ENCODE data around the gene ATR.

DNA sequence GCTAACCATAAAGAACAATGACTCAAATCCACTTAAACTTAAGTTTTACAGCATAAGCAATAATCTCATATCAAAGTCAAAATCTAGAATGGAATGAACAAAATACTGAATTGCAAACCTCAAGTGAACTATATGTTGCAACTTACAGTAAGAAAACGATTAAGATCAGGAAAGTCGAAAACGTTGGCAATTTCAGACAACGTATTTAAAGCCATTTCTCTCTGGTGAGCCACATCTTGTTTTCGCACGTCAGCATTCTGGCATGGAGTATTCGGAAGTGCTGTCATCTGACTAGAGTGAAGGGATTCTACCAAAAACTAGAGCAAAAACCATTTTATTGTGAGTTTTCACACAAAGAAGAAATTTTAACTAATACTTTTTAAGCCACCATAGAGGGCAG, 28.5 kb downstream of the ATR start:
- TF ChIP-seq HNRNPH1 (optimal IDR thresholded peaks at IDR 0.05; ENCODE audit: low read depth, low read length) (no peak), FOSL1 (tag; conservative IDR thresholded peaks at IDR 0.05) (no peak), SMAD4 (CRISPR knock-in tag; conservative IDR thresholded peaks at IDR 0.05) (no peak), BHLHE40 (IDR thresholded peaks at IDR 0.05; ENCODE audit: low read length) (no peak), SIN3B (IDR thresholded peaks at IDR 0.05; ENCODE audit: low read depth) (no peak), POLR2AphosphoS5 (IDR thresholded peaks at IDR 0.05; ENCODE audit: control insufficient read depth, insufficient read depth, low read depth, low read length) (no peak), HMG20A (CRISPR knock-in tag; conservative IDR thresholded peaks at IDR 0.05) (no peak), ZNF609 (CRISPR knock-in tag; IDR thresholded peaks at IDR 0.05; ENCODE audit: borderline replicate concordance) (no peak), SIN3A (IDR thresholded peaks at IDR 0.05; ENCODE audit: borderline replicate concordance in 2 of 2, control insufficient read depth in 1 of 2, low read depth in 2 of 2, low read length in 2 of 2) (no peak), ZNF551 (CRISPR knock-in tag; IDR thresholded peaks at IDR 0.05) (no peak), CHD2 (IDR thresholded peaks at IDR 0.05; ENCODE audit: low read depth, low read length) (no peak)
- TF ChIP-seq, protein P1, sequence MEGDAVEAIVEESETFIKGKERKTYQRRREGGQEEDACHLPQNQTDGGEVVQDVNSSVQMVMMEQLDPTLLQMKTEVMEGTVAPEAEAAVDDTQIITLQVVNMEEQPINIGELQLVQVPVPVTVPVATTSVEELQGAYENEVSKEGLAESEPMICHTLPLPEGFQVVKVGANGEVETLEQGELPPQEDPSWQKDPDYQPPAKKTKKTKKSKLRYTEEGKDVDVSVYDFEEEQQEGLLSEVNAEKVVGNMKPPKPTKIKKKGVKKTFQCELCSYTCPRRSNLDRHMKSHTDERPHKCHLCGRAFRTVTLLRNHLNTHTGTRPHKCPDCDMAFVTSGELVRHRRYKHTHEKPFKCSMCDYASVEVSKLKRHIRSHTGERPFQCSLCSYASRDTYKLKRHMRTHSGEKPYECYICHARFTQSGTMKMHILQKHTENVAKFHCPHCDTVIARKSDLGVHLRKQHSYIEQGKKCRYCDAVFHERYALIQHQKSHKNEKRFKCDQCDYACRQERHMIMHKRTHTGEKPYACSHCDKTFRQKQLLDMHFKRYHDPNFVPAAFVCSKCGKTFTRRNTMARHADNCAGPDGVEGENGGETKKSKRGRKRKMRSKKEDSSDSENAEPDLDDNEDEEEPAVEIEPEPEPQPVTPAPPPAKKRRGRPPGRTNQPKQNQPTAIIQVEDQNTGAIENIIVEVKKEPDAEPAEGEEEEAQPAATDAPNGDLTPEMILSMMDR (IDR thresholded peaks at IDR 0.05 in 2 of 3, conservative IDR thresholded peaks at IDR 0.05 in 1 of 3; ENCODE audit: insufficient read depth in 2 of 3, low read depth in 1 of 3, low read length in 3 of 3) = no peak
- TF ChIP-seq, protein P2, sequence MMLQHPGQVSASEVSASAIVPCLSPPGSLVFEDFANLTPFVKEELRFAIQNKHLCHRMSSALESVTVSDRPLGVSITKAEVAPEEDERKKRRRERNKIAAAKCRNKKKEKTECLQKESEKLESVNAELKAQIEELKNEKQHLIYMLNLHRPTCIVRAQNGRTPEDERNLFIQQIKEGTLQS (IDR thresholded peaks at IDR 0.05) = no peak
- TF ChIP-seq, protein P2 (CRISPR knock-in tag; conservative IDR thresholded peaks at IDR 0.05) = no peak
- TF ChIP-seq, protein P3, sequence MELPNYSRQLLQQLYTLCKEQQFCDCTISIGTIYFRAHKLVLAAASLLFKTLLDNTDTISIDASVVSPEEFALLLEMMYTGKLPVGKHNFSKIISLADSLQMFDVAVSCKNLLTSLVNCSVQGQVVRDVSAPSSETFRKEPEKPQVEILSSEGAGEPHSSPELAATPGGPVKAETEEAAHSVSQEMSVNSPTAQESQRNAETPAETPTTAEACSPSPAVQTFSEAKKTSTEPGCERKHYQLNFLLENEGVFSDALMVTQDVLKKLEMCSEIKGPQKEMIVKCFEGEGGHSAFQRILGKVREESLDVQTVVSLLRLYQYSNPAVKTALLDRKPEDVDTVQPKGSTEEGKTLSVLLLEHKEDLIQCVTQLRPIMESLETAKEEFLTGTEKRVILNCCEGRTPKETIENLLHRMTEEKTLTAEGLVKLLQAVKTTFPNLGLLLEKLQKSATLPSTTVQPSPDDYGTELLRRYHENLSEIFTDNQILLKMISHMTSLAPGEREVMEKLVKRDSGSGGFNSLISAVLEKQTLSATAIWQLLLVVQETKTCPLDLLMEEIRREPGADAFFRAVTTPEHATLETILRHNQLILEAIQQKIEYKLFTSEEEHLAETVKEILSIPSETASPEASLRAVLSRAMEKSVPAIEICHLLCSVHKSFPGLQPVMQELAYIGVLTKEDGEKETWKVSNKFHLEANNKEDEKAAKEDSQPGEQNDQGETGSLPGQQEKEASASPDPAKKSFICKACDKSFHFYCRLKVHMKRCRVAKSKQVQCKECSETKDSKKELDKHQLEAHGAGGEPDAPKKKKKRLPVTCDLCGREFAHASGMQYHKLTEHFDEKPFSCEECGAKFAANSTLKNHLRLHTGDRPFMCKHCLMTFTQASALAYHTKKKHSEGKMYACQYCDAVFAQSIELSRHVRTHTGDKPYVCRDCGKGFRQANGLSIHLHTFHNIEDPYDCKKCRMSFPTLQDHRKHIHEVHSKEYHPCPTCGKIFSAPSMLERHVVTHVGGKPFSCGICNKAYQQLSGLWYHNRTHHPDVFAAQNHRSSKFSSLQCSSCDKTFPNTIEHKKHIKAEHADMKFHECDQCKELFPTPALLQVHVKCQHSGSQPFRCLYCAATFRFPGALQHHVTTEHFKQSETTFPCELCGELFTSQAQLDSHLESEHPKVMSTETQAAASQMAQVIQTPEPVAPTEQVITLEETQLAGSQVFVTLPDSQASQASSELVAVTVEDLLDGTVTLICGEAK (IDR thresholded peaks at IDR 0.05) = no peak
- TF ChIP-seq, protein P3 (CRISPR knock-in tag; IDR thresholded peaks at IDR 0.05) = no peak
